WTC11 (cell line): ENCODE measurements around the gene PTPRH. TPM values are rescaled to one million over a fixed set of nuclear protein-coding genes. Genes with fewer than 3 reads are reported as not detected.

ENCODE experiments used
- ATAC-seq: fragments of 200-7000 bp; cut with Tn5 transposase; 2 replicates; pipeline ENCODE4 v1.10.0; 2021; ENCODE audit warnings: mild to moderate bottlenecking, moderate library complexity
- CTCF ChIA-PET: fragments of 300-600 bp; sonication (Branson Sonifier 250); formaldehyde crosslinking; loops from one replicate; lab custom pipeline; 2021; ENCODE audit warnings: antibody characterized with exemption; lab: Charles Lee
- POLR2A ChIA-PET: fragments of 350-600 bp; sonication (Branson Sonifier 250); formaldehyde crosslinking; loops from one replicate; lab custom pipeline; 2021; ENCODE audit warnings: antibody characterized with exemption; lab: Charles Lee
- DNase-seq: peaks from one replicate; pipeline ENCODE4 v3.0.0; 2021; ENCODE audit warnings: low spot score
- H3K27ac Mint-ChIP-seq: 2 replicates; pipeline ENCODE4 v1.8.0; 2021; ENCODE audit warnings: mixed read lengths
- H3K27me3 Mint-ChIP-seq: 2 replicates; pipeline ENCODE4 v1.8.0; 2021; ENCODE audit warnings: low read depth, mild to moderate bottlenecking, moderate library complexity, mixed read lengths
- H3K36me3 Mint-ChIP-seq: 2 replicates; pipeline ENCODE4 v1.8.0; 2021; ENCODE audit warnings: mixed read lengths
- H3K4me1 Mint-ChIP-seq: 2 replicates; pipeline ENCODE4 v1.8.0; 2022; ENCODE audit warnings: mixed read lengths
- H3K4me3 Mint-ChIP-seq: 2 replicates; pipeline ENCODE4 v1.8.0; 2021; ENCODE audit warnings: mild to moderate bottlenecking, moderate library complexity, mixed read lengths
- H3K9me3 Mint-ChIP-seq: 2 replicates; pipeline ENCODE4 v1.8.0; 2021; ENCODE audit warnings: mixed read lengths
- FOXJ3 ChIP-seq: sonication (generic); formaldehyde crosslinking; IDR thresholded peaks from 2 replicates; pipeline ENCODE4 v1.9.0; 2021; ENCODE audit warnings: missing genetic modification reagents, mild to moderate bottlenecking, borderline replicate concordance
- GABPB1 ChIP-seq: sonication (generic); formaldehyde crosslinking; IDR thresholded peaks from 2 replicates; pipeline ENCODE4 v1.8.1; 2023; ENCODE audit warnings: mild to moderate bottlenecking, missing genetic modification reagents
- SMAD4 ChIP-seq: sonication (generic); formaldehyde crosslinking; IDR thresholded peaks from 2 replicates; pipeline ENCODE4 v1.8.0; 2022; ENCODE audit warnings: mild to moderate bottlenecking, missing genetic modification reagents
- SP1 ChIP-seq: sonication (generic); formaldehyde crosslinking; conservative IDR thresholded peaks from 2 replicates; pipeline ENCODE4 v1.8.1; 2022; ENCODE audit warnings: missing genetic modification reagents
- TP53 ChIP-seq: sonication (generic); formaldehyde crosslinking; IDR thresholded peaks from 2 replicates; pipeline ENCODE4 v1.8.1; 2023; ENCODE audit warnings: mild to moderate bottlenecking, missing genetic modification reagents
- ZBTB21 ChIP-seq: sonication (generic); formaldehyde crosslinking; IDR thresholded peaks from 2 replicates; pipeline ENCODE4 v1.8.1; 2023; ENCODE audit warnings: mild to moderate bottlenecking, missing genetic modification reagents, borderline replicate concordance
- ZNF121 ChIP-seq: sonication (generic); formaldehyde crosslinking; IDR thresholded peaks from 2 replicates; pipeline ENCODE4 v1.8.0; 2023; ENCODE audit warnings: missing genetic modification reagents
- ZNF219 ChIP-seq: sonication (generic); formaldehyde crosslinking; IDR thresholded peaks from 2 replicates; pipeline ENCODE4 v1.8.0; 2023; ENCODE audit warnings: missing genetic modification reagents, mild to moderate bottlenecking, borderline replicate concordance
- ZNF263 ChIP-seq: sonication (generic); formaldehyde crosslinking; IDR thresholded peaks from 2 replicates; pipeline ENCODE4 v1.8.1; 2022; ENCODE audit warnings: low read depth, mild to moderate bottlenecking, moderate library complexity, missing genetic modification reagents
- total RNA-seq: library from RNA; stranded (reverse); gene quantifications from 3 replicates; pipeline ENCODE4 v1.2.3, GENCODE V29; 2021
- TF ChIP-seq, protein P1 (sequence below): sonication (generic); formaldehyde crosslinking; IDR thresholded peaks from 2 replicates; pipeline ENCODE4 v1.8.0; 2022; ENCODE audit warnings: mild to moderate bottlenecking, missing genetic modification reagents
- TF ChIP-seq, protein P2 (sequence below): fragments of 250-450 bp; sonication (Bioruptor Pico); IDR thresholded peaks from 2 replicates; pipeline ENCODE4 v1.9.0; 2021; ENCODE audit warnings: moderate library complexity, mild to moderate bottlenecking, inconsistent platforms, borderline replicate concordance
- TF ChIP-seq, protein P3 (sequence below): sonication (generic); formaldehyde crosslinking; IDR thresholded peaks from 2 replicates; pipeline ENCODE4 v1.8.0; 2023; ENCODE audit warnings: missing genetic modification reagents, mild to moderate bottlenecking, borderline replicate concordance
- TF ChIP-seq, protein P4 (sequence below): sonication (generic); formaldehyde crosslinking; IDR thresholded peaks from 2 replicates; pipeline ENCODE4 v1.8.0; 2022; ENCODE audit warnings: mild to moderate bottlenecking, missing genetic modification reagents
- TF ChIP-seq, protein P5 (sequence below): fragments of 250-450 bp; sonication (Bioruptor Pico); IDR thresholded peaks from 2 replicates; pipeline ENCODE4 v2.1.2; 2022; ENCODE audit warnings: mild to moderate bottlenecking, moderate library complexity

PTPRH gene
- total RNA-seq, 1 experiment from 2014 or later: 0.63 TPM

DNA sequence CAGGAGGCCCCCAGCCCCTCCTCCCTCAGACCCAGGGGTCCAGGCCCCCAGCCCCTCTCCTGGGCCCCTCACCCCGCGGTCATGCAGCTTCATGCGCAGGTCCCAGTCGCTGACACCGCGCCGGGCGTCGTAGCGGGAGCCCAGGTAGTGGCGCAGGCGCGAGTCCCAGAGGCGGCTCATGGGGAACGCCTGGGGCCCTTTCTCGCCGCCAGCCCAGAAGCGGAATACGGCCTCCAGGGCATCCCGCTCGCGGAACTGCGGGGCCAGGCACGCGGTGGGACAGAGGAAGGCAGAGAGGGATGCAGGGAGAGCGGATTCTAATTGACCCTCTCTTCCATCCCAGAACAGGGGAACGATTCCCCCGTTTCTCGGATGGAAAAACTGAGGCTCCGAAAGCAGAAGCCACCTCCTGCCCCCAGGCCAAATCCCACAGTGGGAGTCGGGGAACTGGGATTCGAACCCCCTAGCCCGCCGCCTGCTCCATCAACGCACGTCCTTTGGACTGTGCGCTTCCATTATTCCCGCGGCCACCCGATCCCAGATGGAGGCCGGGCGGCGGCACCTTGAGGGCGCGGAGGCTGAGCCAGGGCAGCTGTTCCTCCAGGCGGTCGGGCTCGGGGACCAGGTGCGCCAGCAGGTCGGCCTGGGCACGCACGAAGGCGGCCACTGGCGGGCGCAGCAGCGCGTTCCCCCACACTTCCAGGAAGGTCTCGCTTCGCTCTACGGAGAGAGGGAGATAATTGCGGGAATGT is 47.6 kb downstream of the PTPRH start (continued):
- TF ChIP-seq, protein P1, sequence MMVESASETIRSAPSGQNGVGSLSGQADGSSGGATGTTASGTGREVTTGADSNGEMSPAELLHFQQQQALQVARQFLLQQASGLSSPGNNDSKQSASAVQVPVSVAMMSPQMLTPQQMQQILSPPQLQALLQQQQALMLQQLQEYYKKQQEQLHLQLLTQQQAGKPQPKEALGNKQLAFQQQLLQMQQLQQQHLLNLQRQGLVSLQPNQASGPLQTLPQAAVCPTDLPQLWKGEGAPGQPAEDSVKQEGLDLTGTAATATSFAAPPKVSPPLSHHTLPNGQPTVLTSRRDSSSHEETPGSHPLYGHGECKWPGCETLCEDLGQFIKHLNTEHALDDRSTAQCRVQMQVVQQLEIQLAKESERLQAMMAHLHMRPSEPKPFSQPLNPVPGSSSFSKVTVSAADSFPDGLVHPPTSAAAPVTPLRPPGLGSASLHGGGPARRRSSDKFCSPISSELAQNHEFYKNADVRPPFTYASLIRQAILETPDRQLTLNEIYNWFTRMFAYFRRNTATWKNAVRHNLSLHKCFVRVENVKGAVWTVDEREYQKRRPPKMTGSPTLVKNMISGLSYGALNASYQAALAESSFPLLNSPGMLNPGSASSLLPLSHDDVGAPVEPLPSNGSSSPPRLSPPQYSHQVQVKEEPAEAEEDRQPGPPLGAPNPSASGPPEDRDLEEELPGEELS: no peak
- TF ChIP-seq, protein P2, sequence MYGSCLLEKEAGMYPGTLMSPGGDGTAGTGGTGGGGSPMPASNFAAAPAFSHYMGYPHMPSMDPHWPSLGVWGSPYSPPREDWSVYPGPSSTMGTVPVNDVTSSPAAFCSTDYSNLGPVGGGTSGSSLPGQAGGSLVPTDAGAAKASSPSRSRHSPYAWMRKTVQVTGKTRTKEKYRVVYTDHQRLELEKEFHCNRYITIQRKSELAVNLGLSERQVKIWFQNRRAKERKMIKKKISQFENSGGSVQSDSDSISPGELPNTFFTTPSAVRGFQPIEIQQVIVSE (CRISPR knock-in tag): no peak
- TF ChIP-seq FOXJ3 (CRISPR knock-in tag): no peak
- TF ChIP-seq GABPB1: no peak
- TF ChIP-seq SMAD4 (CRISPR knock-in tag): no peak
- TF ChIP-seq, protein P3, sequence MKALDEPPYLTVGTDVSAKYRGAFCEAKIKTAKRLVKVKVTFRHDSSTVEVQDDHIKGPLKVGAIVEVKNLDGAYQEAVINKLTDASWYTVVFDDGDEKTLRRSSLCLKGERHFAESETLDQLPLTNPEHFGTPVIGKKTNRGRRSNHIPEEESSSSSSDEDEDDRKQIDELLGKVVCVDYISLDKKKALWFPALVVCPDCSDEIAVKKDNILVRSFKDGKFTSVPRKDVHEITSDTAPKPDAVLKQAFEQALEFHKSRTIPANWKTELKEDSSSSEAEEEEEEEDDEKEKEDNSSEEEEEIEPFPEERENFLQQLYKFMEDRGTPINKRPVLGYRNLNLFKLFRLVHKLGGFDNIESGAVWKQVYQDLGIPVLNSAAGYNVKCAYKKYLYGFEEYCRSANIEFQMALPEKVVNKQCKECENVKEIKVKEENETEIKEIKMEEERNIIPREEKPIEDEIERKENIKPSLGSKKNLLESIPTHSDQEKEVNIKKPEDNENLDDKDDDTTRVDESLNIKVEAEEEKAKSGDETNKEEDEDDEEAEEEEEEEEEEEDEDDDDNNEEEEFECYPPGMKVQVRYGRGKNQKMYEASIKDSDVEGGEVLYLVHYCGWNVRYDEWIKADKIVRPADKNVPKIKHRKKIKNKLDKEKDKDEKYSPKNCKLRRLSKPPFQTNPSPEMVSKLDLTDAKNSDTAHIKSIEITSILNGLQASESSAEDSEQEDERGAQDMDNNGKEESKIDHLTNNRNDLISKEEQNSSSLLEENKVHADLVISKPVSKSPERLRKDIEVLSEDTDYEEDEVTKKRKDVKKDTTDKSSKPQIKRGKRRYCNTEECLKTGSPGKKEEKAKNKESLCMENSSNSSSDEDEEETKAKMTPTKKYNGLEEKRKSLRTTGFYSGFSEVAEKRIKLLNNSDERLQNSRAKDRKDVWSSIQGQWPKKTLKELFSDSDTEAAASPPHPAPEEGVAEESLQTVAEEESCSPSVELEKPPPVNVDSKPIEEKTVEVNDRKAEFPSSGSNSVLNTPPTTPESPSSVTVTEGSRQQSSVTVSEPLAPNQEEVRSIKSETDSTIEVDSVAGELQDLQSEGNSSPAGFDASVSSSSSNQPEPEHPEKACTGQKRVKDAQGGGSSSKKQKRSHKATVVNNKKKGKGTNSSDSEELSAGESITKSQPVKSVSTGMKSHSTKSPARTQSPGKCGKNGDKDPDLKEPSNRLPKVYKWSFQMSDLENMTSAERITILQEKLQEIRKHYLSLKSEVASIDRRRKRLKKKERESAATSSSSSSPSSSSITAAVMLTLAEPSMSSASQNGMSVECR (CRISPR knock-in tag): no peak
- no peak for TF ChIP-seq ZNF263 (CRISPR knock-in tag)

DNA sequence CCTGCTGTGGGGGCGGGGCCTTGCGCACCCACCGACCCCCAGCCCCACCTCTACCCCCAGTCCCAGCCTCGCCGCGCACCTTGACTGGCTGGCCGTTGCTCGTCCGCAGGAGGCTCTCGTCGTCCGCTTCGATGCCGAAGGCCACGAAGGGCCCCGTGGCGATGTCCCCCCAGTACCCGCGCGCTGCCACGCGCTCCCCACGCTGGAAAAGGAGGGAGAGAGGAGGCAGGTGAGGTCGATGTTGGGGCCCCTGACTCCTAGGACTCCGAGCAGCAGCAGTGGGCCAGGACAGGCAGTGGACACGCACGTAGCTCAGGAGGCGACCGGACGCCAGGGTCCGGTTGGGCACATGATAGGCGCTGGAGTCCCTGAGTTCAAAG is 48.3 kb downstream of the PTPRH start:
- peak overlapping the region; percentile 64 for H3K4me3 Mint-ChIP-seq
- POLR2A ChIA-PET: interaction anchor here (0.6 to 1.9 kb wide), 6 partner anchors 12 to 280 kb away, joined by 3 to 11 read pairs (median 4); partner anchors contain the start of gene TNNT1

More for the DNA sequence above, 48.3 kb downstream of the PTPRH start:
- Mint-ChIP-seq H3K4me1 (peaks cover 24% of the 10 kb centered on the region), H3K27me3 (peaks cover 80% of the 10 kb centered on the region), H3K36me3 (no peaks in the 10 kb centered on the region), H3K27ac (no peak overlapping the region), H3K9me3 (no peaks in the 10 kb centered on the region)
- CTCF ChIA-PET: interaction anchor here (0.6 to 4.5 kb wide), 47 partner anchors 8 to 1106 kb away, joined by 3 to 108 read pairs (median 4); partner anchors contain the start of genes EPS8L1, HSPBP1, KMT5C and PPP1R12C
- ATAC-seq: no peak
- no peak for DNase-seq
- peak; percentile 3; the same call in 1 of the 2 replicates for TF ChIP-seq SP1
- TF ChIP-seq TP53 (CRISPR knock-in tag): peak; percentile 76; the same call in 1 of the 2 replicates
- TF ChIP-seq ZNF121 (CRISPR knock-in tag): peak; percentile 6; the same call in 1 of the 2 replicates
- no peak for TF ChIP-seq ZNF219 (CRISPR knock-in tag)
- TF ChIP-seq, protein P4, sequence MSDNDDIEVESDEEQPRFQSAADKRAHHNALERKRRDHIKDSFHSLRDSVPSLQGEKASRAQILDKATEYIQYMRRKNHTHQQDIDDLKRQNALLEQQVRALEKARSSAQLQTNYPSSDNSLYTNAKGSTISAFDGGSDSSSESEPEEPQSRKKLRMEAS (CRISPR knock-in tag): peak; percentile 28; the same call in 1 of the 2 replicates
- 0 out of 2 replicates have a peak, but pooled peaks have one; percentile 34 for TF ChIP-seq ZBTB21
- TF ChIP-seq, protein P5, sequence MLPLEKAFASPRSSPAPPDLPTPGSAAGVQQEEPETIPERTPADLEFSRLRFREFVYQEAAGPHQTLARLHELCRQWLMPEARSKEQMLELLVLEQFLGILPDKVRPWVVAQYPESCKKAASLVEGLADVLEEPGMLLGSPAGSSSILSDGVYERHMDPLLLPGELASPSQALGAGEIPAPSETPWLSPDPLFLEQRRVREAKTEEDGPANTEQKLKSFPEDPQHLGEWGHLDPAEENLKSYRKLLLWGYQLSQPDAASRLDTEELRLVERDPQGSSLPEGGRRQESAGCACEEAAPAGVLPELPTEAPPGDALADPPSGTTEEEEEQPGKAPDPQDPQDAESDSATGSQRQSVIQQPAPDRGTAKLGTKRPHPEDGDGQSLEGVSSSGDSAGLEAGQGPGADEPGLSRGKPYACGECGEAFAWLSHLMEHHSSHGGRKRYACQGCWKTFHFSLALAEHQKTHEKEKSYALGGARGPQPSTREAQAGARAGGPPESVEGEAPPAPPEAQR (CRISPR knock-in tag): no peak
